HAP-1 (cell line): ENCODE data around the gene ANGPTL7.

Experiments used
- DNase-seq, 2 experiments: peaks; one replicate each; pipeline ENCODE4 v3.0.0-alpha.2; 2016 to 2020; ENCODE audit warnings: low spot score in 2 of 2
- H3K27me3 ChIP-seq: fragments of 250-450 bp; sonication (Bioruptor Pico); 2 replicates; pipeline ENCODE4 v1.5.1; 2020; ENCODE audit warnings: low read depth, mild to moderate bottlenecking, moderate library complexity
- H3K36me3 ChIP-seq: fragments of 250-450 bp; sonication (Bioruptor Pico); replicated peaks from 2 replicates; pipeline ENCODE4 v1.5.1; 2020; ENCODE audit warnings: mild to moderate bottlenecking
- H3K4me1 ChIP-seq: fragments of 250-450 bp; sonication (Bioruptor Pico); 2 replicates; pipeline ENCODE4 v1.5.1; 2020; ENCODE audit warnings: mild to moderate bottlenecking
- H3K4me3 ChIP-seq: fragments of 250-450 bp; sonication (Bioruptor Pico); 2 replicates; pipeline ENCODE4 v1.5.1; 2020; ENCODE audit warnings: mild to moderate bottlenecking, moderate library complexity
- H3K9me3 ChIP-seq: fragments of 250-450 bp; sonication (Bioruptor Pico); 2 replicates; pipeline ENCODE4 v1.5.1; 2020; ENCODE audit warnings: mild to moderate bottlenecking, moderate library complexity
- in situ Hi-C: fragments of 300-500 bp; cut with MboI; formaldehyde crosslinking; loops from 3 replicates; pipeline ENCODE4 v1.14.3; 2020; ENCODE audit warnings: low sequenced_read_pairs, inconsistent platforms, mixed read lengths

ANGPTL7 gene

GRCh38 chr1:11188858-11189451, at the start of gene ANGPTL7:
Gene ANGPTL7 (plus strand): TSS chr1:11189355. CDS start chr1:11189580, 225 bp downstream.
- DNase-seq, result no peak
- Histone ChIP-seq H3K4me3 (no peak within 1 kb of the TSS), H3K36me3 (peaks cover 43% of the 10 kb centered on the region), H3K4me1 (no peaks in the 10 kb centered on the region), H3K27me3 (no peaks in the 10 kb centered on the region), H3K9me3 (no peaks in the 10 kb centered on the region)
- in situ Hi-C loops, result no loop called here

- Histone ChIP-seq H3K4me3 (no peak overlapping the region), H3K9me3 (no peaks in the 10 kb centered on the region), H3K4me1 (no peaks in the 10 kb centered on the region), H3K27me3 (no peaks in the 10 kb centered on the region), H3K36me3 (peaks cover 57% of the 10 kb centered on the region)
- no peak for DNase-seq
- in situ Hi-C loops, result no loop called here
Measured at GRCh38 chr1:11142618-11143391, 46.4 kb upstream of the ANGPTL7 start.

- no peak for DNase-seq
- H3K27me3 ChIP-seq, result no peaks in the 10 kb centered on the region
- H3K4me1 ChIP-seq, result no peaks in the 10 kb centered on the region
- in situ Hi-C loops, result no loop called here
- H3K4me3 ChIP-seq, result no peak overlapping the region
- peaks cover 55% of the 10 kb centered on the region for H3K36me3 ChIP-seq
- no peaks in the 10 kb centered on the region for H3K9me3 ChIP-seq
Measured at GRCh38 chr1:11143401-11143800, 45.8 kb upstream of the ANGPTL7 start.

- H3K4me3 ChIP-seq, result no peak overlapping the region
- no peaks in the 10 kb centered on the region for H3K4me1 ChIP-seq
- DNase-seq, result no peak
- no peaks in the 10 kb centered on the region for H3K27me3 ChIP-seq
- in situ Hi-C loops, result no loop called here
- peaks cover 52% of the 10 kb centered on the region for H3K36me3 ChIP-seq
- H3K9me3 ChIP-seq, result no peaks in the 10 kb centered on the region
Measured at GRCh38 chr1:11143907-11144306, 45.2 kb upstream of the ANGPTL7 start.

GRCh38 chr1:11144570-11145256, 44.4 kb upstream of the ANGPTL7 start:
- H3K36me3 ChIP-seq, result peaks cover 52% of the 10 kb centered on the region
- DNase-seq, result no peak
- in situ Hi-C loops, result no loop called here
- H3K9me3 ChIP-seq, result no peaks in the 10 kb centered on the region
- H3K4me1 ChIP-seq, result no peaks in the 10 kb centered on the region
- H3K4me3 ChIP-seq, result no peak overlapping the region
- H3K27me3 ChIP-seq, result no peaks in the 10 kb centered on the region

GRCh38 chr1:11145741-11146140, 43.4 kb upstream of the ANGPTL7 start:
- no peak overlapping the region for H3K4me3 ChIP-seq
- in situ Hi-C loops, result no loop called here
- no peaks in the 10 kb centered on the region for H3K4me1 ChIP-seq
- H3K9me3 ChIP-seq, result no peaks in the 10 kb centered on the region
- H3K36me3 ChIP-seq, result peaks cover 55% of the 10 kb centered on the region
- H3K27me3 ChIP-seq, result no peaks in the 10 kb centered on the region
- no peak for DNase-seq

- Histone ChIP-seq H3K4me3 (no peak overlapping the region), H3K9me3 (no peaks in the 10 kb centered on the region), H3K36me3 (peaks cover 55% of the 10 kb centered on the region), H3K27me3 (no peaks in the 10 kb centered on the region), H3K4me1 (no peaks in the 10 kb centered on the region)
- in situ Hi-C loops, result no loop called here
- DNase-seq, result no peak
Measured at GRCh38 chr1:11147197-11147770, 41.9 kb upstream of the ANGPTL7 start.

GRCh38 chr1:11150326-11150725, 38.8 kb upstream of the ANGPTL7 start:
- Histone ChIP-seq H3K27me3 (no peaks in the 10 kb centered on the region), H3K36me3 (peaks cover 49% of the 10 kb centered on the region), H3K4me1 (no peaks in the 10 kb centered on the region), H3K4me3 (no peak overlapping the region), H3K9me3 (no peaks in the 10 kb centered on the region)
- in situ Hi-C loops, result no loop called here
- DNase-seq, result no peak

GRCh38 chr1:11151114-11151513, 38.0 kb upstream of the ANGPTL7 start:
- Histone ChIP-seq H3K4me3 (no peak overlapping the region), H3K4me1 (no peaks in the 10 kb centered on the region), H3K27me3 (no peaks in the 10 kb centered on the region), H3K9me3 (no peaks in the 10 kb centered on the region), H3K36me3 (peaks cover 50% of the 10 kb centered on the region)
- no peak for DNase-seq
- in situ Hi-C loops, result no loop called here

GRCh38 chr1:11151826-11152612, 37.1 kb upstream of the ANGPTL7 start:
- H3K4me1 ChIP-seq, result no peaks in the 10 kb centered on the region
- no peaks in the 10 kb centered on the region for H3K27me3 ChIP-seq
- H3K36me3 ChIP-seq, result peaks cover 52% of the 10 kb centered on the region
- H3K9me3 ChIP-seq, result no peaks in the 10 kb centered on the region
- in situ Hi-C loops, result no loop called here
- DNase-seq, result no peak
- no peak overlapping the region for H3K4me3 ChIP-seq

- no peak for DNase-seq
- Histone ChIP-seq H3K4me1 (no peaks in the 10 kb centered on the region), H3K36me3 (peaks cover 46% of the 10 kb centered on the region), H3K9me3 (no peaks in the 10 kb centered on the region), H3K27me3 (no peaks in the 10 kb centered on the region), H3K4me3 (no peak overlapping the region)
- in situ Hi-C loops, result no loop called here
Measured at GRCh38 chr1:11152755-11153154, 36.4 kb upstream of the ANGPTL7 start.

GRCh38 chr1:11153184-11153583, 36.0 kb upstream of the ANGPTL7 start:
- Histone ChIP-seq H3K36me3 (peaks cover 45% of the 10 kb centered on the region), H3K9me3 (no peaks in the 10 kb centered on the region)
- in situ Hi-C loops, result no loop called here

GRCh38 chr1:11156441-11156840, 32.7 kb upstream of the ANGPTL7 start:
- H3K27me3 ChIP-seq, result no peaks in the 10 kb centered on the region
- H3K4me3 ChIP-seq, result no peak overlapping the region
- DNase-seq, result no peak
- in situ Hi-C loops, result no loop called here
- H3K36me3 ChIP-seq, result peaks cover 25% of the 10 kb centered on the region
- H3K4me1 ChIP-seq, result no peaks in the 10 kb centered on the region
- no peaks in the 10 kb centered on the region for H3K9me3 ChIP-seq

More at GRCh38 chr1:11153184-11153583, 36.0 kb upstream of the ANGPTL7 start:
- Histone ChIP-seq H3K4me3 (no peak overlapping the region), H3K27me3 (no peaks in the 10 kb centered on the region), H3K4me1 (no peaks in the 10 kb centered on the region)
- DNase-seq, result no peak
